G401 (cell line): Measurements from ENCODE around the gene KRT7. TPM values are rescaled to one million over a fixed set of nuclear protein-coding genes. Genes with fewer than 3 reads are reported as not detected.

Source experiments
- DNase-seq: peaks from one replicate; pipeline ENCODE4 v3.0.0-alpha.2; 2015; ENCODE audit warnings: low spot score
- in situ Hi-C: cut with HindIII; loops from 2 replicates; pipeline ENCODE4 v1.10.0; 2016; ENCODE audit warnings: low sequenced_read_pairs, mixed read lengths
- total RNA-seq: library from RNA; depleted of rRNA; stranded (reverse); fragments of >200 nt; shearing (Covaris generic); gene quantifications from 2 replicates; pipeline ENCODE4 v1.2.3, GENCODE V29; 2014

KRT7 gene
- total RNA-seq, 1 experiment from 2014 or later: not detected

- in situ Hi-C loops: no loop called here
Observed at GRCh38 chr12:52266514-52266913, 33.5 kb downstream of the KRT7 start.

GRCh38 chr12:52267266-52267665, 34.2 kb downstream of the KRT7 start:
- in situ Hi-C loops: no loop called here
- no peak for DNase-seq

More at GRCh38 chr12:52266514-52266913, 33.5 kb downstream of the KRT7 start:
- DNase-seq: no peak

- DNase-seq: no peak
- in situ Hi-C loops: no loop called here
Observed at GRCh38 chr12:52267699-52268098, 34.7 kb downstream of the KRT7 start.

- no peak for DNase-seq
- in situ Hi-C loops: no loop called here
Observed at GRCh38 chr12:52268212-52268611, 35.2 kb downstream of the KRT7 start.

GRCh38 chr12:52270541-52271070, 37.6 kb downstream of the KRT7 start:
- DNase-seq: no peak
- in situ Hi-C loops: no loop called here

GRCh38 chr12:52271158-52271557, 38.1 kb downstream of the KRT7 start:
- no peak for DNase-seq
- in situ Hi-C loops: no loop called here

- in situ Hi-C loops: no loop called here
- DNase-seq: no peak
Observed at GRCh38 chr12:52274521-52275120, 41.6 kb downstream of the KRT7 start, which contains the start of gene KRT86. KRT86 (plus strand) TSS chr12:52274645; CDS start chr12:52301917, 27,272 bp downstream.

- in situ Hi-C loops: no loop called here
- no peak for DNase-seq
Observed at GRCh38 chr12:52275686-52276085, 42.6 kb downstream of the KRT7 start.

GRCh38 chr12:52277486-52278245, 44.6 kb downstream of the KRT7 start:
- DNase-seq: no peak
- in situ Hi-C loops: no loop called here

- peak; percentile 59 for DNase-seq
- in situ Hi-C loops: no loop called here
Observed at GRCh38 chr12:52278575-52279421, 45.8 kb downstream of the KRT7 start.

- DNase-seq: no peak
- in situ Hi-C loops: no loop called here
Observed at GRCh38 chr12:52279422-52280318, 46.6 kb downstream of the KRT7 start.

- no peak for DNase-seq
- in situ Hi-C loops: no loop called here
Observed at GRCh38 chr12:52280319-52280795, 47.3 kb downstream of the KRT7 start.

GRCh38 chr12:52280796-52281560, 47.9 kb downstream of the KRT7 start:
- in situ Hi-C loops: no loop called here
- DNase-seq: no peak

GRCh38 chr12:52284562-52285171, 51.6 kb downstream of the KRT7 start:
- DNase-seq: no peak
- in situ Hi-C loops: no loop called here

- in situ Hi-C loops: no loop called here
Observed at GRCh38 chr12:52285172-52285745, 52.2 kb downstream of the KRT7 start.

GRCh38 chr12:52285851-52286530, 52.9 kb downstream of the KRT7 start:
- in situ Hi-C loops: no loop called here
- DNase-seq: no peak

More at GRCh38 chr12:52285172-52285745, 52.2 kb downstream of the KRT7 start:
- DNase-seq: no peak
